Astrocyte (in vitro differentiated cells and primary cell): ENCODE data around the gene PTPN3.

Experiments
- EZH2 ChIP-seq: IDR thresholded peaks from 2 replicates; pipeline ENCODE4 v1.6.1; 2012; ENCODE audit warnings: mild to moderate bottlenecking, low read length, inconsistent platforms; ENCODE audit not compliant: insufficient read depth
- TF ChIP-seq, protein P1 (sequence below): IDR thresholded peaks from 2 replicates; pipeline ENCODE4 v1.5.1; 2011; ENCODE audit warnings: low read depth, mild to moderate bottlenecking, inconsistent platforms, low read length, moderate library complexity; ENCODE audit not compliant: insufficient read depth

DNA sequence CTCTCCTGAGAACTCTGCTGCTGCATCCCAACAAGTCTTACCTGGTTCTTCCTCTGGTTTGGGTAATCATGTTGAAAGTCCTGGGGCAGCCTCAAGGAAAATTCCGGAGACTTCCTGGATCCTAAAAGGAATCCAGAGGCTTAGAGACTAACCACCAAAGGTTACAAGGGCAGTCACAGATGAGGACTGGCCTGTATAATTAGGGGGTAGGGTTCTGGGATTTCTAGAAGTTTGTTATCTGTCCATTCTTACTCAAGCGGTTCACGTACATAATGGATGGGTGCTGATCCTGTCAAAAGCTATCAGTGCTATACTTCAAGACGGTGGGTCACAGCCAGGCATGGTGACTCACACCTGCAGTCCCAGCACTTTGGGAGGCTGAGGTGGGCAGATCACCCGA is 125.9 kb downstream of the PTPN3 start:
- TF ChIP-seq, protein P1, sequence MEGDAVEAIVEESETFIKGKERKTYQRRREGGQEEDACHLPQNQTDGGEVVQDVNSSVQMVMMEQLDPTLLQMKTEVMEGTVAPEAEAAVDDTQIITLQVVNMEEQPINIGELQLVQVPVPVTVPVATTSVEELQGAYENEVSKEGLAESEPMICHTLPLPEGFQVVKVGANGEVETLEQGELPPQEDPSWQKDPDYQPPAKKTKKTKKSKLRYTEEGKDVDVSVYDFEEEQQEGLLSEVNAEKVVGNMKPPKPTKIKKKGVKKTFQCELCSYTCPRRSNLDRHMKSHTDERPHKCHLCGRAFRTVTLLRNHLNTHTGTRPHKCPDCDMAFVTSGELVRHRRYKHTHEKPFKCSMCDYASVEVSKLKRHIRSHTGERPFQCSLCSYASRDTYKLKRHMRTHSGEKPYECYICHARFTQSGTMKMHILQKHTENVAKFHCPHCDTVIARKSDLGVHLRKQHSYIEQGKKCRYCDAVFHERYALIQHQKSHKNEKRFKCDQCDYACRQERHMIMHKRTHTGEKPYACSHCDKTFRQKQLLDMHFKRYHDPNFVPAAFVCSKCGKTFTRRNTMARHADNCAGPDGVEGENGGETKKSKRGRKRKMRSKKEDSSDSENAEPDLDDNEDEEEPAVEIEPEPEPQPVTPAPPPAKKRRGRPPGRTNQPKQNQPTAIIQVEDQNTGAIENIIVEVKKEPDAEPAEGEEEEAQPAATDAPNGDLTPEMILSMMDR, result no peak
- TF ChIP-seq EZH2, result no peak
